Uterus (tissue), 4 donors: ENCODE data around the gene TATDN3. TPM values are rescaled to one million over a fixed set of nuclear protein-coding genes. Genes with fewer than 3 reads are reported as not detected.
A peak's percentile ranks its signal among the peaks of the same experiment; 100 is the strongest.

Source experiments
- DNase-seq, 2 donors: peaks; one replicate each; pipeline ENCODE4 v3.0.0-alpha.2; 2019 to 2020
- H3K27ac ChIP-seq, 2 donors: fragments of 200-600 bp; sonication (generic); 1 replicate in 1 of 2; 2 replicates in 1 of 2; pipeline ENCODE4 v1.5.1; 2016 to 2018
- H3K27me3 ChIP-seq, 2 donors: fragments of 200-600 bp; sonication (generic); one replicate each; pipeline ENCODE4 v1.5.1; 2018 to 2019; ENCODE audit warnings: control low read depth in 1 of 2
- H3K36me3 ChIP-seq, 2 donors: fragments of 200-600 bp; sonication (generic); one replicate each; pipeline ENCODE4 v1.5.1; 2019; ENCODE audit warnings: control low read depth in 1 of 2
- H3K4me1 ChIP-seq, 2 donors: fragments of 200-600 bp; sonication (generic); one replicate each; pipeline ENCODE4 v1.5.1; 2018 to 2019; ENCODE audit warnings: control low read depth in 1 of 2
- H3K4me3 ChIP-seq, 2 donors: fragments of 200-600 bp; sonication (generic); 1 replicate in 1 of 2; 2 replicates in 1 of 2; pipeline ENCODE4 v1.5.1; 2018 to 2019; ENCODE audit warnings: mild to moderate bottlenecking in 1 of 2
- H3K9me3 ChIP-seq, 2 donors: fragments of 200-600 bp; sonication (generic); one replicate each; pipeline ENCODE4 v1.5.1; 2019; ENCODE audit warnings: control low read depth in 1 of 2
- POLR2A ChIP-seq, 2 donors: fragments of 450-650 bp; IDR thresholded peaks; one replicate each; pipeline ENCODE4 v1.6.1; 2016; ENCODE audit warnings: antibody characterized with exemption in 2 of 2, mild to moderate bottlenecking in 1 of 2, moderate library complexity in 1 of 2
- intact Hi-C: fragments of 100-400 bp; cut with DNase I; formaldehyde crosslinking; loops from one replicate; pipeline ENCODE4 v1.15.1; 2023; ENCODE audit warnings: low total_unique reads
- total RNA-seq, 4 donors: library from RNA; depleted of rRNA in 3 of 4; stranded (reverse); fragments of >200 nt in 3 of 4; gene quantifications; one replicate each; pipeline versions ENCODE4 v1.1.0 to v1.2.4, GENCODE V29; 2014 to 2023
- TF ChIP-seq, protein P1 (sequence below), 4 experiments: fragments of 200-600 bp in 2 of 4; fragments of 450-650 bp in 2 of 4; sonication (generic) in 2 of 4; IDR thresholded peaks; one replicate each; pipeline ENCODE4 v1.5.1; 2016 to 2019; ENCODE audit warnings: antibody characterized with exemption in 4 of 4, mild to moderate bottlenecking in 2 of 4, moderate library complexity in 1 of 4
- donor health status: DM: yes; HTN: yes; CAD: no.

Gene TATDN3
- total RNA-seq, 4 donors from 2014 or later = 8.2 to 27.4 (median 17.5) TPM

DNA sequence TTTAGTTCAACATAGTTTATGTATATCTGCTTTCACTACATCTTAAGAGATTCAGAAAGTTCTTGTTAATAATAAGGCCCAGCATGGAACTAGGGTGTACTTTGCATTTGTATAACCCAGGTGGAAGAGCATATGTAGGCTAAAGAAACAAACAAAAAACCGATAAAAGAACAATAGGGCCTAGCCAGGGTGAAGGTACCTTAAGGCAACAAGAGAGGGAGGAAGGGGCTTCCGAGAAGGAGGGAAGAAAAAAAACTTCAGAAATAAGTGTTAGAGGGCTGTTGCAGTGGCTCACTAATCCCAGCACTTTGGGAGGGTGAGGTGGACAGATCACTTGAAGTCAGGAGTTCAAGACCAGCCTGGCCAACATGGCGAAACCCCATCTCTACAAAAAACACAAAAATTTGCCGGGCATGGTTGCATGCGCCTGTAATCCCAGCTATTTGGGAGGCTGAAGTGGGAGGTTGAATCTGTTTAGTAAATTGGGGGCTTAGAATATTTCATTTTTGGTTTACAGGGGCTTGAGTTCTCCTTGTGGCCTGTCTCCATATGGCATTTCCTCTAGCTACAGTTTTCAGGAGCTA lies 60.5 kb downstream of the TATDN3 start:
- intact Hi-C loops = no loop called here
- no peak for TF ChIP-seq POLR2A (IDR thresholded peaks at IDR 0.05)
- TF ChIP-seq, protein P1, sequence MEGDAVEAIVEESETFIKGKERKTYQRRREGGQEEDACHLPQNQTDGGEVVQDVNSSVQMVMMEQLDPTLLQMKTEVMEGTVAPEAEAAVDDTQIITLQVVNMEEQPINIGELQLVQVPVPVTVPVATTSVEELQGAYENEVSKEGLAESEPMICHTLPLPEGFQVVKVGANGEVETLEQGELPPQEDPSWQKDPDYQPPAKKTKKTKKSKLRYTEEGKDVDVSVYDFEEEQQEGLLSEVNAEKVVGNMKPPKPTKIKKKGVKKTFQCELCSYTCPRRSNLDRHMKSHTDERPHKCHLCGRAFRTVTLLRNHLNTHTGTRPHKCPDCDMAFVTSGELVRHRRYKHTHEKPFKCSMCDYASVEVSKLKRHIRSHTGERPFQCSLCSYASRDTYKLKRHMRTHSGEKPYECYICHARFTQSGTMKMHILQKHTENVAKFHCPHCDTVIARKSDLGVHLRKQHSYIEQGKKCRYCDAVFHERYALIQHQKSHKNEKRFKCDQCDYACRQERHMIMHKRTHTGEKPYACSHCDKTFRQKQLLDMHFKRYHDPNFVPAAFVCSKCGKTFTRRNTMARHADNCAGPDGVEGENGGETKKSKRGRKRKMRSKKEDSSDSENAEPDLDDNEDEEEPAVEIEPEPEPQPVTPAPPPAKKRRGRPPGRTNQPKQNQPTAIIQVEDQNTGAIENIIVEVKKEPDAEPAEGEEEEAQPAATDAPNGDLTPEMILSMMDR (IDR thresholded peaks at IDR 0.05) = no peak
- no peaks in the 10 kb centered on the region for H3K9me3 ChIP-seq

DNA sequence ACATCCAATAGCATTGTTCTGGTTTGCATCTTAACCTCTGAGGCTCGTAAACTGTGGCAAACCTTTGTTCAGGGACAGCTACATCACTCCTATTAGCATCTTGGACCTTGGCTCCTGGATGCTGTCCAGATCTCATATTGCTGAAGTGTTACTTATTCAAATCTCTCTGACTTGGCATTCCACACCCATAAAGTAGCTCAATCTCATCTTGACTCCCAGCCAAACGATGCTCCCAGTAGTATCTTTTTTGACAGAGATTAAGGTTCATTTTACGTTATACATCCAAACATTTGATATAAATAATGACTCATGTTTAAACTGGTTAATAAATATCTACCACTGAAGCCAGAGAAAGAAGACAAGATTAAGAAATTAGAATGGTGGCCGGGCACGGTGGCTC lies 62.0 kb downstream of the TATDN3 start:
- no peaks in the 10 kb centered on the region for H3K36me3 ChIP-seq
- intact Hi-C loops = no loop called here
- no peak overlapping the region for H3K27ac ChIP-seq
- no peaks in the 10 kb centered on the region for H3K27me3 ChIP-seq
- H3K4me1 ChIP-seq = no peaks in the 10 kb centered on the region
- no peak overlapping the region for H3K4me3 ChIP-seq
- TF ChIP-seq, protein P1 (IDR thresholded peaks at IDR 0.05) = no peak
- no peak for TF ChIP-seq POLR2A (IDR thresholded peaks at IDR 0.05)
- no peak for DNase-seq
- no peaks in the 10 kb centered on the region for H3K9me3 ChIP-seq

More for the DNA sequence above, 60.5 kb downstream of the TATDN3 start:
- Histone ChIP-seq H3K4me3 (no peak overlapping the region), H3K36me3 (no peaks in the 10 kb centered on the region), H3K27me3 (no peaks in the 10 kb centered on the region), H3K4me1 (no peaks in the 10 kb centered on the region), H3K27ac (no peak overlapping the region)
- DNase-seq = no peak

DNA sequence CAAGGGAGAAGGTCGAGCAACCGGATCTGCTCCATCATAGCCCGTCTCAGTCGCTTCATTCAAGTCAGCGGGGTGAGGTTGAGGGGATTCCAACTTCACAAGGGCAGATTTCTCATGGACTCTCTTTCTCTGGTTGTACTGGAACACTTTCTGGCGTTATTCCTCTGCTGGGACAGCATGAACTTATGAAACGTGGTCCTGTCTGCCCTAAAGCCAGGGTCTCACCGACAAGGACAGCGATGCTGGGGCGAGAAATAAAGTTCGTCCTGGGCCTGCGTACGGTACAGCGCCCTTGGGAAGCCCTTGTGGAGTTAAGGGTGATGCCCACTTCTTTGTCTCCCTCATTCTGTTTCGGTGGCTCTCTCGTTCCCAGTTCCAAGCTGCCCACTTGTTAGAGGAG lies 65.1 kb downstream of the TATDN3 start:
- Histone ChIP-seq H3K27ac (no peak overlapping the region), H3K4me3 (no peak overlapping the region), H3K4me1 (no peaks in the 10 kb centered on the region), H3K27me3 (no peaks in the 10 kb centered on the region), H3K9me3 (no peaks in the 10 kb centered on the region), H3K36me3 (no peaks in the 10 kb centered on the region)
- no peak for DNase-seq
- TF ChIP-seq, protein P1 (IDR thresholded peaks at IDR 0.05) = no peak
- intact Hi-C loops = no loop called here

DNA sequence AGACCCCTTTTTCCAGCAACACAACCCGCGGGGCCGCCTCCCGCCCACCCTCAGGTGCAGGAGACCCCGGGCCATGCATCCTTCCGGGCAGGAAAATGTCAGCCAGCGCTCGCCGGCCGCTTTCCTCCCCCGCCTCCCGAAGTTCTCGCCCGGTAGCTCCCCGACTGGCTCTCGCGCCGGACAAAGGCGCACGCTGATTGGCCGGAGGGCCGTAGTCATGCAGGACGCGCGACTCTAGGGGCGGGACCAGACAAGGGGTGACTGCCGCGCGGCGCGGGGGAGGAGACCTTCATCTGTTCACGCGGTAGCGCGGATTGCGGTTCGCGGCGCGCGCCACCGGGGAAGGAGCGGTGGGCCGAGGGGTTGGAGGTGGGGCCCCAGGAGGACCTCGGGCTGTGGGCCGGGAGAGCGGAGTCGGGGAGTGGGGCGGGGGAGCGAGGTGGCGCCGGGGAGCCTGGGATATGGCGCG lies 66.3 kb downstream of the TATDN3 start, which contains the start of gene FLVCR1:
TSS of gene FLVCR1 (plus strand) at position 284 of the 469 bp plus-strand sequence. CDS start at position 462, 178 bp downstream.
- no peaks in the 10 kb centered on the region for H3K36me3 ChIP-seq
- H3K27ac ChIP-seq = peak within 1 kb of the TSS; percentile 93 to 95
- H3K9me3 ChIP-seq = no peaks in the 10 kb centered on the region
- peak; percentile 60 to 71 for TF ChIP-seq POLR2A (IDR thresholded peaks at IDR 0.05)
- TF ChIP-seq, protein P1 (IDR thresholded peaks at IDR 0.05) = no peak
- no peaks in the 10 kb centered on the region for H3K4me1 ChIP-seq
- DNase-seq = peak; percentile 95 to 96
- intact Hi-C loops = no loop called here
- no peaks in the 10 kb centered on the region for H3K27me3 ChIP-seq
- H3K4me3 ChIP-seq = peak within 1 kb of the TSS; percentile 93 to 99

DNA sequence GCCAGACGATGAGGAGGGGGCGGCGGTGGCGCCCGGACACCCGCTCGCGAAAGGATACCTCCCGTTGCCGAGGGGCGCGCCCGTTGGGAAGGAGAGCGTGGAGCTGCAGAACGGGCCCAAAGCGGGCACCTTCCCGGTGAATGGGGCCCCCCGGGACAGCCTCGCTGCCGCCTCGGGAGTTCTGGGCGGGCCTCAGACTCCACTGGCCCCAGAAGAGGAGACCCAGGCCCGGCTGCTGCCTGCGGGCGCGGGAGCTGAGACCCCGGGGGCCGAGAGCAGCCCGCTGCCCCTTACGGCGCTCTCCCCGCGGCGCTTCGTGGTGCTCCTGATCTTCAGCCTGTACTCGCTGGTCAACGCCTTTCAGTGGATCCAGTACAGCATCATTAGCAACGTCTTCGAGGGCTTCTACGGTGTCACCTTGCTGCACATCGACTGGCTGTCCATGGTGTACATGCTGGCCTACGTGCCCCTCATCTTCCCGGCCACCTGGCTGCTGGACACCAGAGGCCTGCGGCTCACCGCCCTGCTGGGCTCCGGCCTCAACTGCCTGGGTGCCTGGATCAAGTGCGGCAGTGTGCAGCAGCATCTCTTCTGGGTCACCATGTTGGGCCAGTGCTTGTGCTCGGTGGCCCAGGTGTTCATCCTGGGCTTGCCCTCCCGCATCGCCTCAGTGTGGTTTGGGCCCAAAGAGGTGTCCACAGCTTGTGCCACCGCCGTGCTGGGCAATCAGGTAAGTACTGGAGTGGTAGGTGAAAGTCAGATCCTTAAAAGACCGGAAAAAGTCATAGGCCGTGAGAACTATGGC lies 67.0 kb downstream of the TATDN3 start:
- intact Hi-C loops = no loop called here
- no peaks in the 10 kb centered on the region for H3K27me3 ChIP-seq

More for the DNA sequence above, 67.0 kb downstream of the TATDN3 start:
- Histone ChIP-seq H3K4me1 (no peaks in the 10 kb centered on the region), H3K36me3 (no peaks in the 10 kb centered on the region), H3K4me3 (peak overlapping the region; percentile 93 to 99), H3K27ac (peak overlapping the region; percentile 93 to 95), H3K9me3 (no peaks in the 10 kb centered on the region)
- DNase-seq = peak in 1 of 2 donors; percentile 16
- no peak for TF ChIP-seq POLR2A (IDR thresholded peaks at IDR 0.05)
- TF ChIP-seq, protein P1 (IDR thresholded peaks at IDR 0.05) = no peak
